ENCODE results near the gene RNF32.

GRCh38 chr7:156659961-156660360 lies 19.4 kb downstream of the RNF32 start:
- TF ChIP-seq POLR2A (IDR thresholded peaks at IDR 0.05), result no peak
- TF ChIP-seq CTCF (IDR thresholded peaks at IDR 0.05 in 8 of 11, conservative IDR thresholded peaks at IDR 0.05 in 3 of 11), result no peak
- TF ChIP-seq POLR2AphosphoS5 (IDR thresholded peaks at IDR 0.05), result peak in 1 of 3 donors; percentile 26
